Natural killer cell (primary cell): ENCODE data around the gene EPS15. TPM values are rescaled to one million over a fixed set of nuclear protein-coding genes. Genes with fewer than 3 reads are reported as not detected.
"Not testable (repeated sequence)": the region's sequence is repeated elsewhere in the genome, so short reads cannot be mapped to it uniquely, and the experiment has no call there.

ENCODE experiments used
- ATAC-seq, 3 donors: fragments of 150-1000 bp in 2 of 3; fragments of 200-7000 bp in 1 of 3; cut with Tn5 transposase; 1 replicate in 1 of 3; 2 replicates in 2 of 3; pipeline ENCODE4 v1.10.0; 2021; ENCODE audit warnings: mild to moderate bottlenecking in 2 of 3, moderate library complexity in 2 of 3
- DNase-seq, 2 donors: peaks; one replicate each; pipeline versions ENCODE4 v3.0.0 to v3.0.0-alpha.2; 2013 to 2021; ENCODE audit warnings: mixed read lengths in 1 of 2
- H3K27ac ChIP-seq: one replicate; pipeline ENCODE4 v1.5.1; 2013; ENCODE audit warnings: mild to moderate bottlenecking, low read length
- H3K27me3 ChIP-seq: one replicate; pipeline ENCODE4 v1.6.1; 2013; ENCODE audit warnings: low read length; ENCODE audit not compliant: control insufficient read depth, insufficient read depth
- H3K36me3 ChIP-seq: one replicate; pipeline ENCODE4 v1.6.1; 2013; ENCODE audit warnings: low read length; ENCODE audit not compliant: control insufficient read depth, insufficient read depth
- H3K4me1 ChIP-seq: one replicate; pipeline ENCODE4 v1.6.1; 2013; ENCODE audit warnings: low read length; ENCODE audit not compliant: control insufficient read depth, insufficient read depth
- H3K4me3 ChIP-seq: one replicate; pipeline ENCODE4 v1.5.1; 2013; ENCODE audit warnings: low read length
- H3K9me3 ChIP-seq: one replicate; pipeline ENCODE4 v1.6.1; 2013; ENCODE audit warnings: low read length; ENCODE audit not compliant: control insufficient read depth, insufficient read depth
- H3K27ac Mint-ChIP-seq, 2 donors: one replicate each; pipeline ENCODE4 v1.8.0; 2022; ENCODE audit warnings: mild to moderate bottlenecking in 2 of 2, mixed read lengths in 2 of 2, moderate library complexity in 1 of 2
- H3K27me3 Mint-ChIP-seq, 2 donors: one replicate each; pipeline ENCODE4 v1.8.0; 2022; ENCODE audit warnings: low read depth in 2 of 2, mixed read lengths in 2 of 2
- H3K36me3 Mint-ChIP-seq: one replicate; pipeline ENCODE4 v1.8.0; 2022; ENCODE audit warnings: mixed read lengths
- H3K4me1 Mint-ChIP-seq, 2 donors: one replicate each; pipeline ENCODE4 v1.8.0; 2022; ENCODE audit warnings: mixed read lengths in 2 of 2
- H3K4me3 Mint-ChIP-seq: one replicate; pipeline ENCODE4 v1.8.0; 2022; ENCODE audit warnings: mild to moderate bottlenecking, moderate library complexity, mixed read lengths
- H3K9me3 Mint-ChIP-seq, 2 donors: one replicate each; pipeline ENCODE4 v1.8.0; 2022; ENCODE audit warnings: mixed read lengths in 2 of 2
- CTCF ChIP-seq: fragments of 200-600 bp; IDR thresholded peaks from one replicate; pipeline ENCODE4 v1.8.0; 2022; ENCODE audit warnings: antibody characterized with exemption
- WGBS: methylation state at CpG from one replicate; pipeline ENCODE4 v1.1.7; 2013; ENCODE audit warnings: missing lambda C conversion rate; ENCODE audit not compliant: insufficient coverage; 5-methylcytosine and 5-hydroxymethylcytosine counted together
- intact Hi-C: fragments of 100-400 bp; cut with micrococcal nuclease; formaldehyde crosslinking; loops from one replicate; pipeline ENCODE4 v1.14.2; 2022
- total RNA-seq, 4 donors: library from RNA; stranded (reverse); fragments of 120-200 nt in 1 of 4; gene quantifications; one replicate each; pipeline versions ENCODE4 v1.2.3 to v1.2.4, GENCODE V29; 2013 to 2022

EPS15 gene
- total RNA-seq, 3 donors from 2014 or later (not counting 1 experiment from before 2014, with no cell fraction given): 92.7 to 127 (median 93.5) TPM

GRCh38 chr1:51439895-51440294, 79.2 kb downstream of the EPS15 start:
- ATAC-seq (no peak), DNase-seq (no peak)
- peaks cover 12% of the 10 kb centered on the region for H3K36me3 Mint-ChIP-seq
- 100% methylated on average over 3 of the region's 4 CpGs for WGBS
- TF ChIP-seq CTCF: no peak
- no peaks in the 10 kb centered on the region for H3K27me3 Mint-ChIP-seq
- intact Hi-C loops: loop anchor here (5.0 kb wide), 1 partner anchor 77 kb away; the partner anchor contains the start of gene EPS15
- H3K27ac Mint-ChIP-seq: no peak overlapping the region
- no peaks in the 10 kb centered on the region for H3K9me3 ChIP-seq
- no peaks in the 10 kb centered on the region for H3K4me1 ChIP-seq
- no peaks in the 10 kb centered on the region for H3K27me3 ChIP-seq
- peaks cover 41% of the 10 kb centered on the region for H3K36me3 ChIP-seq
- H3K27ac ChIP-seq: no peak overlapping the region
- no peak overlapping the region for H3K4me3 ChIP-seq
- no peaks in the 10 kb centered on the region for H3K9me3 Mint-ChIP-seq
- H3K4me3 Mint-ChIP-seq: no peak overlapping the region
- H3K4me1 Mint-ChIP-seq: peaks cover 23 to 32% of the 10 kb centered on the region in 2 donors

DNA sequence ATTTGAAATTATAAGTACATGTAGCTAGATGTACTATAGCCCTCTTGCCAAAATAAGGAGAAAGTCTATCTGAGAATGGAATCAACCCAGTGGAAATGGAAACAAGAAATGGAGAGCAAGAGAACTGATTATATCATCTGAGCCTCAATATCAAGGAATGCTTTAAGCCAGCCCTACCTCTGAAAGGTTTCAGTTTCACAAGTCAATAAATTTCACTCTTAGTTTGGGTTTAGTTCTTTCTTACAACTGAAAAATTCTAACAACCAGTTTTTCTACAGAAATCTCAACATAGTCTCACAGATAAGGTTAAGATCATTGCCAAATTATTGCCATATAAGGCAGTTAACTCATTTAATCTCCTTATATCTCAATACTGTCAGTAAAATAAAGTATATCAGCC, 80.0 kb downstream of the EPS15 start:
- no peaks in the 10 kb centered on the region for H3K9me3 ChIP-seq
- DNase-seq (no peak), ATAC-seq (no peak)
- H3K36me3 ChIP-seq: peaks cover 37% of the 10 kb centered on the region
- no peak overlapping the region for H3K27ac ChIP-seq
- intact Hi-C loops: no loop called here
- no peak overlapping the region for H3K4me3 ChIP-seq
- no peaks in the 10 kb centered on the region for H3K27me3 Mint-ChIP-seq
- no peak for TF ChIP-seq CTCF
- no peaks in the 10 kb centered on the region for H3K27me3 ChIP-seq
- peaks cover 12% of the 10 kb centered on the region for H3K36me3 Mint-ChIP-seq
- peak overlapping the region in 1 of 2 donors; percentile 22 for H3K27ac Mint-ChIP-seq
- H3K9me3 Mint-ChIP-seq: no peaks in the 10 kb centered on the region
- no peak overlapping the region for H3K4me3 Mint-ChIP-seq
- peaks cover 6% of the 10 kb centered on the region for H3K4me1 ChIP-seq
- peaks cover 29 to 37% of the 10 kb centered on the region in 2 donors for H3K4me1 Mint-ChIP-seq

DNA sequence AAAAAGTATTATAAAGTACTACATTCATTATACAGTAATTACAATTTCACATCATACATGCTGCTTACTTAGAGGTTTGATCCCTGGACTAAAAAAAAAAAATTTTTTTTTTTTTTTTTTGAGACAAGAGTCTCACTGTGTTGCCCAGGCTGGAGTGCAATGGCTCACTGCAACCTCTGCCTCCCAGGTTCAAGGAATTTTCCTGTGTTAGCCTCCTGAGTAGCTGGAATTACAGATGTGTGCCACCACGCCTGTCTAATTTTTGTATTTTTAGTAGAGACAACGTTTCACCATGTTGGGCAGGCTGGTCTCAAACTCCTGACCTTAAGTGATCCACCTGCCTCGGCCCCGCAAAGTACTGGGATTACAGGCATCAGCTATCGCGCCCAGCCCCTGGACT, 81.7 kb downstream of the EPS15 start:
- DNase-seq, H3K4me3 Mint-ChIP-seq, H3K4me3 ChIP-seq, H3K27me3 ChIP-seq, H3K9me3 ChIP-seq, H3K27ac Mint-ChIP-seq, H3K27me3 Mint-ChIP-seq, intact Hi-C loops, H3K27ac ChIP-seq, H3K9me3 Mint-ChIP-seq, H3K4me1 ChIP-seq, ATAC-seq: not testable (repeated sequence)
- Mint-ChIP-seq H3K36me3 (peaks cover 12% of the 10 kb centered on the region), H3K4me1 (peaks cover 30 to 35% of the 10 kb centered on the region in 2 donors)
- H3K36me3 ChIP-seq: peaks cover 41% of the 10 kb centered on the region
- WGBS: 98% methylated on average over 6 of the region's 6 CpGs

GRCh38 chr1:51435878-51436277, 83.2 kb downstream of the EPS15 start:
- Mint-ChIP-seq H3K4me1 (peaks cover 16 to 20% of the 10 kb centered on the region in 2 donors), H3K27ac (no peak overlapping the region), H3K9me3 (no peaks in the 10 kb centered on the region), H3K36me3 (peaks cover 12% of the 10 kb centered on the region), H3K4me3 (no peak overlapping the region), H3K27me3 (no peaks in the 10 kb centered on the region)
- intact Hi-C loops: no loop called here
- WGBS: 96% methylated on average over 5 of the region's 5 CpGs
- no peak for DNase-seq
- no peak for TF ChIP-seq CTCF
- H3K9me3 ChIP-seq: no peaks in the 10 kb centered on the region
- H3K4me3 ChIP-seq: no peak overlapping the region
- H3K27me3 ChIP-seq: no peaks in the 10 kb centered on the region
- H3K4me1 ChIP-seq: peaks cover 6% of the 10 kb centered on the region
- H3K27ac ChIP-seq: no peak overlapping the region
- no peak for ATAC-seq
- H3K36me3 ChIP-seq: peaks cover 41% of the 10 kb centered on the region
